Esophagus (tissue), 2 donors: ENCODE measurements around the gene HSF2. TPM values are rescaled to one million over a fixed set of nuclear protein-coding genes. Genes with fewer than 3 reads are reported as not detected.

Experiments used
- H3K27ac ChIP-seq, 2 donors: one replicate each; pipeline ENCODE4 v1.5.1; 2013; ENCODE audit warnings: low read depth in 2 of 2, mild to moderate bottlenecking in 2 of 2, inconsistent platforms in 1 of 2, low read length in 1 of 2, moderate library complexity in 1 of 2
- H3K27me3 ChIP-seq, 2 donors: one replicate each; pipeline ENCODE4 v1.6.1; 2013; ENCODE audit warnings: low read length in 2 of 2, control low read depth in 1 of 2, mild to moderate bottlenecking in 1 of 2; ENCODE audit not compliant: insufficient read depth in 2 of 2, control insufficient read depth in 1 of 2
- H3K36me3 ChIP-seq, 2 donors: one replicate each; pipeline ENCODE4 v1.6.1; 2013; ENCODE audit warnings: low read length in 1 of 2; ENCODE audit not compliant: control insufficient read depth in 2 of 2, insufficient read depth in 2 of 2
- H3K4me1 ChIP-seq, 2 donors: one replicate each; pipeline ENCODE4 v1.6.1; 2013; ENCODE audit warnings: low read length in 1 of 2; ENCODE audit not compliant: control insufficient read depth in 2 of 2, insufficient read depth in 2 of 2
- H3K4me3 ChIP-seq, 2 donors: one replicate each; pipeline ENCODE4 v1.5.1; 2013; ENCODE audit warnings: low read length in 2 of 2, mild to moderate bottlenecking in 2 of 2, low read depth in 1 of 2, moderate library complexity in 1 of 2
- H3K9me3 ChIP-seq, 2 donors: one replicate each; pipeline ENCODE4 v1.6.1; 2013; ENCODE audit warnings: mild to moderate bottlenecking in 2 of 2, low read depth in 1 of 2, low read length in 1 of 2, moderate library complexity in 1 of 2; ENCODE audit not compliant: control insufficient read depth in 2 of 2, insufficient read depth in 1 of 2
- WGBS, 2 donors: extraction: QIAGEN DNeasy Blood & Tissue Kit; methylation state at CpG; one replicate each; pipeline ENCODE4 v1.1.7; 2013; 5-methylcytosine and 5-hydroxymethylcytosine counted together
- polyA plus RNA-seq, 2 donors: library from polyadenylated mRNA; stranded (reverse); fragments of 200-250 nt; gene quantifications; one replicate each; pipeline ENCODE4 v1.2.3, GENCODE V29; 2013
- donor health status: healthy with polysubstance abuse.
- donor health status: Bipolar disorder and iron deficiency.

HSF2 gene
- polyA plus RNA-seq, 2 donors, result 4.7 TPM

DNA sequence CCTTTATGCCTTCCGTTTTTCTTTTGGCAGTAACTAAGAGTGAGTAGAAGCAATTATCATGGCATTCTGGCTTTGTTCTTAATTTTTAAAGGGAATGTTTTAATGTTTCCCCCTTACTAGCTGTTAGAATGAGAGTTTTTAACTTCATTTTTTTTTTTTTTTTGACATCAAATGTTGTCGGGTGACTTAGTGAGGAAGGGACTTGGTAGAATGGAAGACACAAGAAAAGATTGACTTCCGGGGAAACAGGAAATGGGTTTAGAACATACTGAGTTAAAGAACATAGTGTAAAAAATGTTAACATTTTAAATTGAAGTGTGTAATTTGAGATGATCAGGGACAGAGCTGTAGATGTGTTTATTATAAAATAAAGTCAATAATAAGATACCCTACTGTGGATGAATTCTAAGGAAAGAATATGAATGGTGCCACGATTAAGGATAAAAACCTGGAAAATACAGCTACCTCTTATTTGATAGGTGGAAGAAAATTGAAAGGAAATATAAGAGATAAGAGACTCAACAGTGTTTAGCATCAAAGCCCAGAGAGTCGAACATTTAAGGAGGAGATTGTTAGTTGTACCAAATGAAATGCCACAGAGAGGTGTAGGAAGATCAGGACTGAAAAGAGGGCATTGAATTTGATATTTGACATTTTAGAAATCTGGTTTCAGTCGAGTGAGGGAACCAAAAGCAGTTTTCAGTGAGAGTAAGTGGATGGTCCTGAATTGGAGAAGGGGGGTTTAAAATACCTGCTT, 9.4 kb downstream of the HSF2 start:
- no peaks in the 10 kb centered on the region for H3K36me3 ChIP-seq
- no peaks in the 10 kb centered on the region for H3K9me3 ChIP-seq
- WGBS, 2 donors, result 74 to 81% methylated on average over 6 of the region's 6 CpGs
- H3K27me3 ChIP-seq, result no peaks in the 10 kb centered on the region
- H3K4me1 ChIP-seq, result no peaks in the 10 kb centered on the region
- no peak overlapping the region for H3K27ac ChIP-seq
- H3K4me3 ChIP-seq, result no peak overlapping the region

DNA sequence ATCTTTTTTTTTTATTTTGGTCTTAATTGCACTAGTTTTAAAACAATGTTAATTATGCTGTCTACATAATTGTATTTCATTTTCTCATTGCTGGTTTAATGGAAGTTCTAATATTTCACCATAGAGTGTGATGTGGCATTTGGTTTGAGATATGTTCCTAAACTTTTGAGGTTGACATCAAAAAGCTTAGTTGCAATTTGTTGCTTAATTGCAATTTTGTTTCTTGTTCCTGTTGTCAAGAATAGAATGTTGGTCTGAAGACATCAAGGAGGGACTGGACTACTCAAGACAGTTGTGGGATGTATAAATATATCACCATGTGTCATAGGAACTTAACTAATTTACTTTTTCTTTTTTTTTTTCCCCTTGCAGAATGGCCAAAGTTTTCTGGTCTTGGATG, 12.5 kb downstream of the HSF2 start:
- Histone ChIP-seq H3K4me1 (no peaks in the 10 kb centered on the region), H3K4me3 (no peak overlapping the region), H3K36me3 (peaks cover 0 to 4% of the 10 kb centered on the region in 2 donors), H3K9me3 (no peaks in the 10 kb centered on the region), H3K27me3 (no peaks in the 10 kb centered on the region), H3K27ac (no peak overlapping the region)

DNA sequence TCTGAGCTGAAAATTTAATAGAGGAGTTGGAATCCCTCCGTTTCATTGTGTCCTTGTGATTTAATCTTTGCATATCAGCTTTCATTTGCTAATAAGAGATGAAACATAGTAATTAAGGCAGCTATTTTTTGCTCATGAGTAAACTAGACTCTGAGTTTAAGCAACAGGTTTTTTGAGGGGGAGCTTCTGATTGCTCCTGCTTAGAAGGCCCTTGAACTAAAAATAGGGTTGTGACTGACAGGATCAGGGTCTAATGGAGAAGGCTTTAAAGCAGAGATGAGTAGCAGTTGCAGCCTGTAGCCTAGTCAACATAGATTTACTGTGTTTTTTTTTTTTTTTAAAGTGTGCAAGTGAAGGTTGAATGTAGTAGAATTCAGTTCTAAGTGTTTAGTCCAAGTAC, 17.4 kb downstream of the HSF2 start:
- no peaks in the 10 kb centered on the region for H3K4me1 ChIP-seq
- no peak overlapping the region for H3K27ac ChIP-seq
- no peak overlapping the region for H3K4me3 ChIP-seq
- WGBS, 2 donors, result 82 to 95% methylated on average over 1 of the region's 1 CpG
- H3K27me3 ChIP-seq, result no peaks in the 10 kb centered on the region
- peaks cover 0 to 4% of the 10 kb centered on the region in 2 donors for H3K36me3 ChIP-seq
- H3K9me3 ChIP-seq, result no peaks in the 10 kb centered on the region

DNA sequence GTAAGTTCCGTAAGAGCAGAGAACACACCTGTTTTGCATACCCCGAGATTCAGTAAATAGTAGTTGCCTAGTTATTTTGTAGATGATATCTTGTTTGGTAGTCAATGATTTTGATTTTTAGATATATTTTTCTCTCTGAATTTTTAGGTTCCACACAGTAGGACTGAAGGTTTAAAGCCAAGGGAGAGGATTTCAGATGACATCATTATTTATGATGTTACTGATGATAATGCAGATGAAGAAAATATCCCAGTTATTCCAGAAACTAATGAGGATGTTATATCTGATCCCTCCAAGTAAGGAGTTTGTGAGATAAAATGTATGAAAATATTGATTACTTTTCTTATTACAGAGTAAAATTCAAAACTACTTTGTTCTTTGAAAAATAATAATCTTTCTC, 22.6 kb downstream of the HSF2 start:
- 94 to 99% methylated on average over 2 of the region's 2 CpGs for WGBS, 2 donors
- H3K4me3 ChIP-seq, result no peak overlapping the region
- no peak overlapping the region for H3K27ac ChIP-seq
- H3K27me3 ChIP-seq, result no peaks in the 10 kb centered on the region
- no peaks in the 10 kb centered on the region for H3K36me3 ChIP-seq
- no peaks in the 10 kb centered on the region for H3K4me1 ChIP-seq
- H3K9me3 ChIP-seq, result no peaks in the 10 kb centered on the region

DNA sequence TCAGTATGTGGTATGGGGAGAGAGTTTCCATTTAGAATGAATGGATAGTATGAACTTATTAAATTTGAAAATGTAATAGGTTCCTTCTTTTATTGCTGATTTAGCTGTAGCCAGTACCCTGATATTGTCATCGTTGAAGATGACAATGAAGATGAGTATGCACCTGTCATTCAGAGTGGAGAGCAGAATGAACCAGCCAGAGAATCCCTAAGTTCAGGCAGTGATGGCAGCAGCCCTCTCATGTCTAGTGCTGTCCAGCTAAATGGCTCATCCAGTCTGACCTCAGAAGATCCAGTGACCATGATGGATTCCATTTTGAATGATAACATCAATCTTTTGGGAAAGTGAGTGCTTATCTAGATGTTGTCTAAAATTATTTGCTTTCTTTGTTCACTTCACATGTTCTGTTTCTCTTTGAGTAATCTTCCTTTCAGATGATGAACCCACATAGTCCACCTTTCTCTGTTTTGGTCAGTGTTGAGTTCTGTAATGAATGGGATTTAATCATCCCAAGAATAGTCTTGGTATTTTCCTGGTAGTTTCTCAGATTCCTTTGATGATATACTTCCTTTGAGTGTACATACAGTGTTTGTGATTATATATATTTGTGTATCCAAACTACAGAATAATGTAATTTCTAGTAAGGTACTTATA, 23.3 kb downstream of the HSF2 start:
- H3K4me3 ChIP-seq, result no peak overlapping the region
- H3K27me3 ChIP-seq, result no peaks in the 10 kb centered on the region
- WGBS, 2 donors, result 86 to 89% methylated on average over 1 of the region's 1 CpG
- H3K4me1 ChIP-seq, result no peaks in the 10 kb centered on the region
- H3K9me3 ChIP-seq, result no peaks in the 10 kb centered on the region
- no peak overlapping the region for H3K27ac ChIP-seq
- no peaks in the 10 kb centered on the region for H3K36me3 ChIP-seq

DNA sequence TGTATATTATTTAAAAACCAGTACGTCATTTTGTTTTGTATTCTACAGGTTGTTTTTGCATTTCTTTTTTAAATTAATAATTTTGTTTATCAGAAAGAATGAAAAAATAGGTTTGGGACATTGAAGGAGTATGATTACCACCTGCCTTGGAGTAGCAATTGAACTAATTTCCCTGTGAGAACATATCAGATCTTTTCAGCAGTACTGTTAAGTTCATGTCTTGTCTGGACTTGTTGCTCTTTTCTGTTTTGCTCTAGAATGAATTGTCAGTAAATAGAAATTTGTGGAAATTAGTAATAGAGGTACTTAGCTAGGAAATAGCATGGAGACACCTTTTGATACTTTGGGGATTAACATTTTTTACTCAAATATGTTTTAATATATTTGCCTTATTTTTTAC, 24.3 kb downstream of the HSF2 start:
- H3K27me3 ChIP-seq, result no peaks in the 10 kb centered on the region
- H3K27ac ChIP-seq, result no peak overlapping the region
- H3K36me3 ChIP-seq, result no peaks in the 10 kb centered on the region
- H3K4me3 ChIP-seq, result no peak overlapping the region
- no peaks in the 10 kb centered on the region for H3K9me3 ChIP-seq
- no peaks in the 10 kb centered on the region for H3K4me1 ChIP-seq
- 78 to 83% methylated on average over 1 of the region's 1 CpG for WGBS, 2 donors

DNA sequence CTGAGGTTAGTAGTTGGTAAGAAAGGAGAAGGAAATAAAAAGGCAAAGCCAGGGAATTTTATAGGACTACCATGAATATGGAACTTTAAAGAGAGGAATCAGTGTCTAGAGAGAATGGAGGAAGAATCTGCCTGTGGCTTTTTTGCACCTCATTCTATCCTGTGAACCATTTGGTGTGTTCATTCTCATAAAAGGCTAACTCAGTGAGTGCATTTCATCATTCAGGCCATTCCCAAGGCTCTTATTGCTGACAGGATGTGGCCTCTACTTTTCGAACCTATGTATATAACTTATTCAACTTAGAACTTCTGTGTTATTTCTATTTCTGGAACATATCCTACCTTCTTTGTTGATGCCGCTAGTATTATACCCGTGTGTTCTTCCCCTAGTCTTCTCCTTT, 27.1 kb downstream of the HSF2 start:
- WGBS, 2 donors, result 97 to 99% methylated on average over 3 of the region's 3 CpGs
- H3K4me3 ChIP-seq, result no peak overlapping the region
- H3K27ac ChIP-seq, result no peak overlapping the region
- no peaks in the 10 kb centered on the region for H3K4me1 ChIP-seq
- no peaks in the 10 kb centered on the region for H3K27me3 ChIP-seq
- no peaks in the 10 kb centered on the region for H3K36me3 ChIP-seq
- H3K9me3 ChIP-seq, result no peaks in the 10 kb centered on the region

DNA sequence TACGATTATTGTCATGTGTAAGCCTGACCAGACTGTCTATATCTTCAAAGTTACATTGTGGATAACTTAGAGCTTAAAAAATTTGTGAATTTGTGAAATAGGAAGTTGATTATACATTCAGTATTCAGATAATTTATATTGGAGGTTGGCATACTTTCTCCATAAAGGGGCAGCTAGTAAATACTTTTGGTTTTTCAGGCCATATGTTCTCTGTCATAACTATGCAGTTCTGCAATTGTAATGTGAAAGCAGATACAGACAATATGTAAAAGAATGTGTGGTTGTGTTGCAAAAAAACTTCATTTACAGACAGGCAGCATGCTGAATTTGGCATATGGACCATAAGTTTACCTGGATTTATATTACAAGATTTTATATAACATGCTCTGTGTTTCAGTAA, 29.3 kb downstream of the HSF2 start:
- WGBS, 2 donors, result 90 to 95% methylated on average over 1 of the region's 1 CpG
- H3K36me3 ChIP-seq, result no peaks in the 10 kb centered on the region
- no peaks in the 10 kb centered on the region for H3K4me1 ChIP-seq
- H3K4me3 ChIP-seq, result no peak overlapping the region
- H3K9me3 ChIP-seq, result no peaks in the 10 kb centered on the region
- no peaks in the 10 kb centered on the region for H3K27me3 ChIP-seq
- no peak overlapping the region for H3K27ac ChIP-seq

DNA sequence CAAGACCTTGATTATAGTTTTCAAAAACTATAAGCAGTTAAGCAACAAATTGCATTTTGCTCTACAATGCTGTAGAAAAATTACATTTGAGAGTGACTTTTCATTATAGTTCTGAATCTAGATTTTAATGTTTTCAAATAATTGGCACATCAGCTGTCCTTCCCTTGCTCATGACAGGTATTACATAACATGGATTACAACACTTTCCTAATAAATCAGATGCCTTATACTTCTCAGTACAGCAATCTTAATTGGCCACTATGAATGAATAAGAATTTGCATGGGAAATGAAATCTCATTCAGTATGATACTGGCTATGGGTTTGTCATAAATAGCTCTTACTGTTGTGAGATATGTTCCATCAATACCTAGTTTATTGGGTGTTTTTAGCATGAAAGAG, 29.9 kb downstream of the HSF2 start:
- H3K27ac ChIP-seq, result no peak overlapping the region
- no peaks in the 10 kb centered on the region for H3K9me3 ChIP-seq
- no peak overlapping the region for H3K4me3 ChIP-seq
- no peaks in the 10 kb centered on the region for H3K27me3 ChIP-seq
- no peaks in the 10 kb centered on the region for H3K36me3 ChIP-seq
- H3K4me1 ChIP-seq, result no peaks in the 10 kb centered on the region

DNA sequence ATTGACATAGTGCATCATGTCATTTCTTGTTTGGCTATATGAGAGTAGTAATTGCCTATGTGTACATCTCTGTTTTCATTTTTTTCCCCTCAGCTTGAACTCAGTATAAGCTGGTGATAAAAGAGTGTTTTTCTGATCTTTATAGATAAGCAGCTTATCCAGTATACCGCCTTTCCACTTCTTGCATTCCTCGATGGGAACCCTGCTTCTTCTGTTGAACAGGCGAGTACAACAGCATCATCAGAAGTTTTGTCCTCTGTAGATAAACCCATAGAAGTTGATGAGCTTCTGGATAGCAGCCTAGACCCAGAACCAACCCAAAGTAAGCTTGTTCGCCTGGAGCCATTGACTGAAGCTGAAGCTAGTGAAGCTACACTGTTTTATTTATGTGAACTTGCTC, 32.3 kb downstream of the HSF2 start:
- Histone ChIP-seq H3K27ac (no peak overlapping the region), H3K4me1 (no peaks in the 10 kb centered on the region), H3K27me3 (no peaks in the 10 kb centered on the region), H3K36me3 (no peaks in the 10 kb centered on the region), H3K9me3 (no peaks in the 10 kb centered on the region), H3K4me3 (no peak overlapping the region)
- 95% methylated on average over 4 of the region's 4 CpGs for WGBS, 2 donors
